ENCODE data around the gene SHISAL2A.

The SHISAL2A gene

DNA sequence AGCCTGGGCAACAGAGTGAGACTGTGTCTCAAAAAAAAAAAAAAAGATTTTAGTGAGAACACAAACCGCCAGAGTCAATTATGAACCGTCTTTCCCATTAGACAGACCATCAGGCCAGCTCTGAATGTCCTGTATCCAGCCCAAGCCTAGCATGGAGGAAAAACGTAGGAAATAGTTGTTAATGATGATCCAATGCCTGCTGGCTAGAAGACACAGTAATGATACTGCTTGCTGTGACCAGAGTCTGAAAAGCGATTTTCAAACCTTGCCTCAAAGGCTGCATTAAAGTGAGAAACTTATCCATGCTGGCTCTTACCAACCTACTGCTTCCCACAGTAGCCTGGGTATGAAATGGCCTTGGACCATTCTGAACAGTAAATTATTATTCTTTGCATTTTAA lies 48.2 kb downstream of the SHISAL2A start:
- ATAC-seq = no peak
- TF ChIP-seq SNAI2 (CRISPR knock-in tag; IDR thresholded peaks at IDR 0.05) (no peak), ZC3H10 (CRISPR knock-in tag; IDR thresholded peaks at IDR 0.05) (no peak), OSR1 (CRISPR knock-in tag; IDR thresholded peaks at IDR 0.05) (no peak), RARB (CRISPR knock-in tag; IDR thresholded peaks at IDR 0.05) (no peak), BACH2 (CRISPR knock-in tag; IDR thresholded peaks at IDR 0.05; ENCODE audit: borderline replicate concordance) (no peak), POU6F1 (CRISPR knock-in tag; IDR thresholded peaks at IDR 0.05; ENCODE audit: borderline replicate concordance, low read depth) (no peak)

DNA sequence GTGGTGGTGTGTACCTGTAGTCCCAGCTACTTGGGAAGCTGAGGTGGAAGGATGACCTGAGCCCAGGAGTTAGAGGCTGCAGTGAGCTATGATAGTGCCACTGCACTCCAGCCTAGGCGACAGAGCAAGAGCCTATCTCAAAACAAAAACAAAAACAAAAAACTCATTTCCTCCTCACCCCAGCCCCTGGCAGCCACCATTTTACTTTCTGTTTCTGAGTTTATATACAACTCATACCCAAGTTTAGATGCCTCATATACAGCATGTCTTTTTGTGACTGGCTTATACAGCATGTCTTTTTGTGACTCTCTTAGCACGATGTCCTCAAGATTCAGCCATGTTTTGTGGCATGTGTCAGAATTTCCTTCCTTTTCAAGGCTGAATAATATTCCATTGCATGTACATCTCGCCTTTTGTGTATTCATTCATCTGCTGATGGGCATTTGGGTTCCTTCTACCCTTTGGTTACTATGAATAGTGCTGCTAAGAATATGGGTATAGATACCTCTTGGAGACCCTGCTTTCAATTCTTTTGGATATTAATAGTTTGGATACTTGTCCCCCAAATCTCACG lies 50.5 kb downstream of the SHISAL2A start:
- ATAC-seq = no peak
- no peak for TF ChIP-seq RARB (CRISPR knock-in tag; IDR thresholded peaks at IDR 0.05)
- TF ChIP-seq, protein P1, sequence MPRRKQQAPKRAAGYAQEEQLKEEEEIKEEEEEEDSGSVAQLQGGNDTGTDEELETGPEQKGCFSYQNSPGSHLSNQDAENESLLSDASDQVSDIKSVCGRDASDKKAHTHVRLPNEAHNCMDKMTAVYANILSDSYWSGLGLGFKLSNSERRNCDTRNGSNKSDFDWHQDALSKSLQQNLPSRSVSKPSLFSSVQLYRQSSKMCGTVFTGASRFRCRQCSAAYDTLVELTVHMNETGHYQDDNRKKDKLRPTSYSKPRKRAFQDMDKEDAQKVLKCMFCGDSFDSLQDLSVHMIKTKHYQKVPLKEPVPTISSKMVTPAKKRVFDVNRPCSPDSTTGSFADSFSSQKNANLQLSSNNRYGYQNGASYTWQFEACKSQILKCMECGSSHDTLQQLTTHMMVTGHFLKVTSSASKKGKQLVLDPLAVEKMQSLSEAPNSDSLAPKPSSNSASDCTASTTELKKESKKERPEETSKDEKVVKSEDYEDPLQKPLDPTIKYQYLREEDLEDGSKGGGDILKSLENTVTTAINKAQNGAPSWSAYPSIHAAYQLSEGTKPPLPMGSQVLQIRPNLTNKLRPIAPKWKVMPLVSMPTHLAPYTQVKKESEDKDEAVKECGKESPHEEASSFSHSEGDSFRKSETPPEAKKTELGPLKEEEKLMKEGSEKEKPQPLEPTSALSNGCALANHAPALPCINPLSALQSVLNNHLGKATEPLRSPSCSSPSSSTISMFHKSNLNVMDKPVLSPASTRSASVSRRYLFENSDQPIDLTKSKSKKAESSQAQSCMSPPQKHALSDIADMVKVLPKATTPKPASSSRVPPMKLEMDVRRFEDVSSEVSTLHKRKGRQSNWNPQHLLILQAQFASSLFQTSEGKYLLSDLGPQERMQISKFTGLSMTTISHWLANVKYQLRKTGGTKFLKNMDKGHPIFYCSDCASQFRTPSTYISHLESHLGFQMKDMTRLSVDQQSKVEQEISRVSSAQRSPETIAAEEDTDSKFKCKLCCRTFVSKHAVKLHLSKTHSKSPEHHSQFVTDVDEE (CRISPR knock-in tag; IDR thresholded peaks at IDR 0.05) = no peak
- no peak for TF ChIP-seq POU6F1 (CRISPR knock-in tag; IDR thresholded peaks at IDR 0.05; ENCODE audit: borderline replicate concordance, low read depth)
- TF ChIP-seq, protein P2, sequence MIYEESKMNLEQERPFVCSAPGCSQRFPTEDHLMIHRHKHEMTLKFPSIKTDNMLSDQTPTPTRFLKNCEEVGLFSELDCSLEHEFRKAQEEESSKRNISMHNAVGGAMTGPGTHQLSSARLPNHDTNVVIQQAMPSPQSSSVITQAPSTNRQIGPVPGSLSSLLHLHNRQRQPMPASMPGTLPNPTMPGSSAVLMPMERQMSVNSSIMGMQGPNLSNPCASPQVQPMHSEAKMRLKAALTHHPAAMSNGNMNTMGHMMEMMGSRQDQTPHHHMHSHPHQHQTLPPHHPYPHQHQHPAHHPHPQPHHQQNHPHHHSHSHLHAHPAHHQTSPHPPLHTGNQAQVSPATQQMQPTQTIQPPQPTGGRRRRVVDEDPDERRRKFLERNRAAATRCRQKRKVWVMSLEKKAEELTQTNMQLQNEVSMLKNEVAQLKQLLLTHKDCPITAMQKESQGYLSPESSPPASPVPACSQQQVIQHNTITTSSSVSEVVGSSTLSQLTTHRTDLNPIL (CRISPR knock-in tag; IDR thresholded peaks at IDR 0.05; ENCODE audit: low read depth) = no peak
- no peak for TF ChIP-seq TCF4 (CRISPR knock-in tag; IDR thresholded peaks at IDR 0.05; ENCODE audit: borderline replicate concordance)
- TF ChIP-seq ARNTL (CRISPR knock-in tag; IDR thresholded peaks at IDR 0.05; ENCODE audit: borderline replicate concordance, low read depth) = no peak
- TF ChIP-seq TOX (CRISPR knock-in tag; IDR thresholded peaks at IDR 0.05; ENCODE audit: borderline replicate concordance) = no peak
- no peak for TF ChIP-seq ZFP30 (CRISPR knock-in tag; IDR thresholded peaks at IDR 0.05)

DNA sequence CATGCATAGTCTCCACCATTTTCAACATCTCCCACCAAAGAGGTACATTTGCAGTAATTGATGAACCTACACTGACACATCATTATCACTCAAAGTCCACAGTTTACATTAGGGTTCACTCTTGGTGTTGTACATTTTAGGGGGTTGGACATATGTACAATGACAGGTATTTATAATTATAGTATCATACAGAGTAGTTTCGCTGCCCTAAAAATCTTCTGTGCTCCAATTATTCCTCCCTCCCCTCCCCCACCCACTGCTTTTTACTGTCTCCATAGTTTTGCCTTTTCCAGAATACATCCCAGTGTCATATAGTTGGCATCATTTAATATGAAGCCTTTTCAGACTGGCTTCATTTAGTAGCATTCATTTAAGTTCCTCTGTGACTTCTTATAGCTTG lies 51.6 kb downstream of the SHISAL2A start:
- ATAC-seq = no peak
- TF ChIP-seq BACH2 (CRISPR knock-in tag; IDR thresholded peaks at IDR 0.05; ENCODE audit: borderline replicate concordance) (no peak), PPARA (CRISPR knock-in tag; IDR thresholded peaks at IDR 0.05; ENCODE audit: borderline replicate concordance) (no peak), ZNF8 (CRISPR knock-in tag; IDR thresholded peaks at IDR 0.05) (no peak), OSR1 (CRISPR knock-in tag; IDR thresholded peaks at IDR 0.05) (no peak), ARNTL (CRISPR knock-in tag; IDR thresholded peaks at IDR 0.05; ENCODE audit: borderline replicate concordance, low read depth) (no peak), ZNF565 (CRISPR knock-in tag; conservative IDR thresholded peaks at IDR 0.05; ENCODE audit: low read depth) (no peak), TOX (CRISPR knock-in tag; IDR thresholded peaks at IDR 0.05; ENCODE audit: borderline replicate concordance) (no peak), ZC3H10 (CRISPR knock-in tag; IDR thresholded peaks at IDR 0.05) (no peak), POU6F1 (CRISPR knock-in tag; IDR thresholded peaks at IDR 0.05; ENCODE audit: borderline replicate concordance, low read depth) (no peak), RARB (CRISPR knock-in tag; IDR thresholded peaks at IDR 0.05) (no peak), GLIS3 (CRISPR knock-in tag; IDR thresholded peaks at IDR 0.05) (no peak), ISL1 (CRISPR knock-in tag; IDR thresholded peaks at IDR 0.05) (no peak), SNAI2 (CRISPR knock-in tag; IDR thresholded peaks at IDR 0.05) (no peak)
- TF ChIP-seq, protein P3, sequence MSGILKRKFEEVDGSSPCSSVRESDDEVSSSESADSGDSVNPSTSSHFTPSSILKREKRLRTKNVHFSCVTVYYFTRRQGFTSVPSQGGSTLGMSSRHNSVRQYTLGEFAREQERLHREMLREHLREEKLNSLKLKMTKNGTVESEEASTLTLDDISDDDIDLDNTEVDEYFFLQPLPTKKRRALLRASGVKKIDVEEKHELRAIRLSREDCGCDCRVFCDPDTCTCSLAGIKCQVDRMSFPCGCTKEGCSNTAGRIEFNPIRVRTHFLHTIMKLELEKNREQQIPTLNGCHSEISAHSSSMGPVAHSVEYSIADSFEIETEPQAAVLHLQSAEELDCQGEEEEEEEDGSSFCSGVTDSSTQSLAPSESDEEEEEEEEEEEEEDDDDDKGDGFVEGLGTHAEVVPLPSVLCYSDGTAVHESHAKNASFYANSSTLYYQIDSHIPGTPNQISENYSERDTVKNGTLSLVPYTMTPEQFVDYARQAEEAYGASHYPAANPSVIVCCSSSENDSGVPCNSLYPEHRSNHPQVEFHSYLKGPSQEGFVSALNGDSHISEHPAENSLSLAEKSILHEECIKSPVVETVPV (CRISPR knock-in tag; IDR thresholded peaks at IDR 0.05) = no peak
- TF ChIP-seq, protein P2 (CRISPR knock-in tag; IDR thresholded peaks at IDR 0.05; ENCODE audit: low read depth) = no peak
- TF ChIP-seq, protein P4, sequence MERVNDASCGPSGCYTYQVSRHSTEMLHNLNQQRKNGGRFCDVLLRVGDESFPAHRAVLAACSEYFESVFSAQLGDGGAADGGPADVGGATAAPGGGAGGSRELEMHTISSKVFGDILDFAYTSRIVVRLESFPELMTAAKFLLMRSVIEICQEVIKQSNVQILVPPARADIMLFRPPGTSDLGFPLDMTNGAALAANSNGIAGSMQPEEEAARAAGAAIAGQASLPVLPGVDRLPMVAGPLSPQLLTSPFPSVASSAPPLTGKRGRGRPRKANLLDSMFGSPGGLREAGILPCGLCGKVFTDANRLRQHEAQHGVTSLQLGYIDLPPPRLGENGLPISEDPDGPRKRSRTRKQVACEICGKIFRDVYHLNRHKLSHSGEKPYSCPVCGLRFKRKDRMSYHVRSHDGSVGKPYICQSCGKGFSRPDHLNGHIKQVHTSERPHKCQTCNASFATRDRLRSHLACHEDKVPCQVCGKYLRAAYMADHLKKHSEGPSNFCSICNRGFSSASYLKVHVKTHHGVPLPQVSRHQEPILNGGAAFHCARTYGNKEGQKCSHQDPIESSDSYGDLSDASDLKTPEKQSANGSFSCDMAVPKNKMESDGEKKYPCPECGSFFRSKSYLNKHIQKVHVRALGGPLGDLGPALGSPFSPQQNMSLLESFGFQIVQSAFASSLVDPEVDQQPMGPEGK (CRISPR knock-in tag; IDR thresholded peaks at IDR 0.05; ENCODE audit: borderline replicate concordance) = no peak

Data from SK-N-SH treated with all-trans-retinoic acid at 6 μM for 48 hours (cell line).